ENCODE measurements around the gene LARGE1. TPM values are rescaled to one million over a fixed set of nuclear protein-coding genes. Genes with fewer than 3 reads are reported as not detected.

LARGE1 gene
- total and polyA plus RNA-seq, 2 experiments from 2014 or later = 21.2 to 23.6 TPM

- Histone ChIP-seq H3K4me3 (no peak overlapping the region), H3K79me2 (no peaks in the 10 kb centered on the region), H3K4me1 (ENCODE audit: insufficient read depth) (peaks cover 5% of the 10 kb centered on the region), H4K20me1 (ENCODE audit: insufficient read depth, poor library complexity, severe bottlenecking) (no peaks in the 10 kb centered on the region), H3K27ac (peak overlapping the region; percentile 17), H3K9me2 (replicated peaks; ENCODE audit: insufficient read depth) (no peaks in the 10 kb centered on the region), H3K27me3 (no peaks in the 10 kb centered on the region), H3K36me3 (replicated peaks; ENCODE audit: insufficient read depth, low read depth) (no peaks in the 10 kb centered on the region), H3K9me3 (ENCODE audit: low read depth) (no peaks in the 10 kb centered on the region), H2AFZ (no peak overlapping the region), H3K4me2 (no peak overlapping the region)
- no peak for DNase-seq (ENCODE audit: low spot score)
- TF ChIP-seq CTCF (IDR thresholded peaks at IDR 0.05; ENCODE audit: poor library complexity) (no peak), EZH2 (IDR thresholded peaks at IDR 0.05; ENCODE audit: borderline replicate concordance) (no peak), EZH2phosphoT487 (IDR thresholded peaks at IDR 0.05; ENCODE audit: low read depth, severe bottlenecking, unreplicated experiment) (no peak)
- WGBS (ENCODE audit: low lambda C conversion rate, missing lambda C conversion rate) = 65% methylated on average over 4 of the region's 4 CpGs
These were observed 395.6 kb downstream of the LARGE1 start for GRCh38 chr22:33524511-33525260.

GRCh38 chr22:33521879-33522665, 398.2 kb downstream of the LARGE1 start:
- Histone ChIP-seq H3K9me2 (replicated peaks; ENCODE audit: insufficient read depth) (no peaks in the 10 kb centered on the region), H3K4me3 (no peak overlapping the region), H3K36me3 (replicated peaks; ENCODE audit: insufficient read depth, low read depth) (no peaks in the 10 kb centered on the region), H2AFZ (no peak overlapping the region), H3K4me2 (no peak overlapping the region), H3K4me1 (ENCODE audit: insufficient read depth) (peaks cover 5% of the 10 kb centered on the region), H3K9me3 (ENCODE audit: low read depth) (no peaks in the 10 kb centered on the region), H3K27ac (no peak overlapping the region), H4K20me1 (ENCODE audit: insufficient read depth, poor library complexity, severe bottlenecking) (no peaks in the 10 kb centered on the region), H3K27me3 (no peaks in the 10 kb centered on the region), H3K79me2 (no peaks in the 10 kb centered on the region)
- WGBS (ENCODE audit: low lambda C conversion rate, missing lambda C conversion rate) = 93% methylated on average over 9 of the region's 9 CpGs
- TF ChIP-seq EZH2 (IDR thresholded peaks at IDR 0.05; ENCODE audit: borderline replicate concordance) = no peak
- no peak for TF ChIP-seq EZH2phosphoT487 (IDR thresholded peaks at IDR 0.05; ENCODE audit: low read depth, severe bottlenecking, unreplicated experiment)
- DNase-seq (ENCODE audit: low spot score) = no peak

- no peaks in the 10 kb centered on the region for H3K79me2 ChIP-seq
- 96% methylated on average over 8 of the region's 8 CpGs for WGBS (ENCODE audit: low lambda C conversion rate, missing lambda C conversion rate)
- H3K4me2 ChIP-seq = no peak overlapping the region
- H3K4me3 ChIP-seq = no peak overlapping the region
- no peak overlapping the region for H3K27ac ChIP-seq
- no peaks in the 10 kb centered on the region for H4K20me1 ChIP-seq (ENCODE audit: insufficient read depth, poor library complexity, severe bottlenecking)
- H3K4me1 ChIP-seq (ENCODE audit: insufficient read depth) = peaks cover 5% of the 10 kb centered on the region
- no peak for DNase-seq (ENCODE audit: low spot score)
- H2AFZ ChIP-seq = no peak overlapping the region
- H3K27me3 ChIP-seq = no peaks in the 10 kb centered on the region
- no peaks in the 10 kb centered on the region for H3K9me2 ChIP-seq (replicated peaks; ENCODE audit: insufficient read depth)
- no peaks in the 10 kb centered on the region for H3K36me3 ChIP-seq (replicated peaks; ENCODE audit: insufficient read depth, low read depth)
- TF ChIP-seq CTCF (IDR thresholded peaks at IDR 0.05; ENCODE audit: poor library complexity) (no peak), EZH2phosphoT487 (IDR thresholded peaks at IDR 0.05; ENCODE audit: low read depth, severe bottlenecking, unreplicated experiment) (no peak), EZH2 (IDR thresholded peaks at IDR 0.05; ENCODE audit: borderline replicate concordance) (no peak)
- H3K9me3 ChIP-seq (ENCODE audit: low read depth) = no peaks in the 10 kb centered on the region
These were observed 399.1 kb downstream of the LARGE1 start for GRCh38 chr22:33520904-33521780.

Measured in hepatocyte (in vitro differentiated cells).